Smooth muscle cell (in vitro differentiated cells): ENCODE results near the gene RREB1. TPM values are rescaled to one million over a fixed set of nuclear protein-coding genes. Genes with fewer than 3 reads are reported as not detected.
A peak's percentile ranks its signal among the peaks of the same experiment; 100 is the strongest.

Experiments used
- DNase-seq: peaks from one replicate; lab custom pipeline; 2025; ENCODE audit not compliant: unreplicated experiment; lab: John Stamatoyannopoulos, UW
- H2AFZ ChIP-seq: fragments of 200-600 bp; sonication (generic); 2 replicates; pipeline ENCODE4 v1.6.0; 2016; ENCODE audit warnings: antibody characterized with exemption, low read depth, mild to moderate bottlenecking
- H3F3A ChIP-seq: fragments of 200-600 bp; sonication (generic); 2 replicates; pipeline ENCODE4 v1.6.0; 2017; ENCODE audit warnings: antibody characterized with exemption, low read depth
- H3K27ac ChIP-seq: fragments of 200-600 bp; sonication (generic); 2 replicates; pipeline ENCODE4 v1.5.1; 2016; ENCODE audit warnings: low read depth, mild to moderate bottlenecking
- H3K27me3 ChIP-seq: fragments of 200-600 bp; sonication (generic); 2 replicates; pipeline ENCODE4 v1.6.1; 2016; ENCODE audit warnings: low read depth, mild to moderate bottlenecking
- H3K36me3 ChIP-seq: fragments of 200-600 bp; sonication (generic); 2 replicates; pipeline ENCODE4 v1.5.1; 2016; ENCODE audit warnings: low read depth
- H3K4me1 ChIP-seq: fragments of 200-600 bp; sonication (generic); 2 replicates; pipeline ENCODE4 v1.5.1; 2016; ENCODE audit warnings: low read depth
- H3K4me2 ChIP-seq: fragments of 200-600 bp; sonication (generic); 2 replicates; pipeline ENCODE4 v1.6.0; 2016; ENCODE audit warnings: mild to moderate bottlenecking
- H3K4me3 ChIP-seq: fragments of 200-600 bp; sonication (generic); 2 replicates; pipeline ENCODE4 v1.5.1; 2016; ENCODE audit warnings: mild to moderate bottlenecking
- H3K79me2 ChIP-seq: fragments of 200-600 bp; sonication (generic); 2 replicates; pipeline ENCODE4 v1.6.0; 2016; ENCODE audit warnings: low read depth, mild to moderate bottlenecking
- H3K9ac ChIP-seq: fragments of 200-600 bp; sonication (generic); 2 replicates; pipeline ENCODE4 v1.6.0; 2016; ENCODE audit warnings: low read depth
- H3K9me3 ChIP-seq: fragments of 200-600 bp; sonication (generic); replicated peaks from 2 replicates; pipeline ENCODE4 v1.5.1; 2016; ENCODE audit warnings: low read depth
- H4K20me1 ChIP-seq: fragments of 200-600 bp; sonication (generic); 2 replicates; pipeline ENCODE4 v1.6.0; 2016; ENCODE audit warnings: low read depth
- WGBS: methylation state at CpG from one replicate; pipeline ENCODE4 v1.1.7; 2016; ENCODE audit warnings: low lambda C conversion rate; 5-methylcytosine and 5-hydroxymethylcytosine counted together
- polyA plus RNA-seq: library from polyadenylated mRNA; unstranded; fragments of >200 nt; fragmentation: Nextera tagmentation; extraction: Ambion mirVana; gene quantifications from 2 replicates; pipeline ENCODE4 v1.2.1, GENCODE V29; 2016
- total RNA-seq: library from RNA; depleted of rRNA; stranded (reverse); fragments of >200 nt; gene quantifications from 2 replicates; pipeline ENCODE4 v1.2.3, GENCODE V29; 2014
- TF ChIP-seq, protein P1 (sequence below): fragments of 200-600 bp; sonication (generic); IDR thresholded peaks from 2 replicates; pipeline ENCODE4 v1.5.1; 2017; ENCODE audit warnings: borderline replicate concordance, mild to moderate bottlenecking, antibody characterized with exemption; ENCODE audit not compliant: insufficient read depth, poor library complexity, severe bottlenecking

The RREB1 gene
- total and polyA plus RNA-seq, 2 experiments from 2014 or later, result 13.2 to 26.1 TPM

- Histone ChIP-seq H3K79me2 (peaks cover 96% of the 10 kb centered on the region), H3K36me3 (no peaks in the 10 kb centered on the region), H3K9me3 (no peaks in the 10 kb centered on the region), H3K4me3 (no peak overlapping the region), H3K4me1 (peaks cover 15% of the 10 kb centered on the region), H3K27ac (no peak overlapping the region), H4K20me1 (peaks cover 100% of the 10 kb centered on the region), H2AFZ (no peak overlapping the region), H3K4me2 (no peak overlapping the region), H3K27me3 (no peaks in the 10 kb centered on the region), H3K9ac (no peak overlapping the region), H3F3A (peaks cover 6% of the 10 kb centered on the region)
- DNase-seq, result no peak
- TF ChIP-seq, protein P1, sequence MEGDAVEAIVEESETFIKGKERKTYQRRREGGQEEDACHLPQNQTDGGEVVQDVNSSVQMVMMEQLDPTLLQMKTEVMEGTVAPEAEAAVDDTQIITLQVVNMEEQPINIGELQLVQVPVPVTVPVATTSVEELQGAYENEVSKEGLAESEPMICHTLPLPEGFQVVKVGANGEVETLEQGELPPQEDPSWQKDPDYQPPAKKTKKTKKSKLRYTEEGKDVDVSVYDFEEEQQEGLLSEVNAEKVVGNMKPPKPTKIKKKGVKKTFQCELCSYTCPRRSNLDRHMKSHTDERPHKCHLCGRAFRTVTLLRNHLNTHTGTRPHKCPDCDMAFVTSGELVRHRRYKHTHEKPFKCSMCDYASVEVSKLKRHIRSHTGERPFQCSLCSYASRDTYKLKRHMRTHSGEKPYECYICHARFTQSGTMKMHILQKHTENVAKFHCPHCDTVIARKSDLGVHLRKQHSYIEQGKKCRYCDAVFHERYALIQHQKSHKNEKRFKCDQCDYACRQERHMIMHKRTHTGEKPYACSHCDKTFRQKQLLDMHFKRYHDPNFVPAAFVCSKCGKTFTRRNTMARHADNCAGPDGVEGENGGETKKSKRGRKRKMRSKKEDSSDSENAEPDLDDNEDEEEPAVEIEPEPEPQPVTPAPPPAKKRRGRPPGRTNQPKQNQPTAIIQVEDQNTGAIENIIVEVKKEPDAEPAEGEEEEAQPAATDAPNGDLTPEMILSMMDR, result no peak
- 97% methylated on average over 5 of the region's 5 CpGs for WGBS
These were observed 64.0 kb downstream of the RREB1 start for GRCh38 chr6:7171733-7172132.

GRCh38 chr6:7172649-7173048 lies 64.9 kb downstream of the RREB1 start:
- Histone ChIP-seq H3K4me3 (no peak overlapping the region), H2AFZ (no peak overlapping the region), H3K4me2 (no peak overlapping the region), H3F3A (peaks cover 4% of the 10 kb centered on the region), H3K27ac (no peak overlapping the region), H3K27me3 (no peaks in the 10 kb centered on the region), H3K36me3 (no peaks in the 10 kb centered on the region), H3K4me1 (peaks cover 11% of the 10 kb centered on the region), H3K9me3 (no peaks in the 10 kb centered on the region), H4K20me1 (peaks cover 100% of the 10 kb centered on the region), H3K9ac (no peak overlapping the region), H3K79me2 (peaks cover 96% of the 10 kb centered on the region)
- 69% methylated on average over 7 of the region's 7 CpGs for WGBS
- DNase-seq, result no peak
- TF ChIP-seq, protein P1, result no peak

GRCh38 chr6:7173843-7174503 lies 66.2 kb downstream of the RREB1 start:
- Histone ChIP-seq H3K4me3 (no peak overlapping the region), H3K79me2 (peaks cover 97% of the 10 kb centered on the region), H3K9ac (peak overlapping the region; percentile 38), H3K4me2 (peak overlapping the region; percentile 72), H3K4me1 (peaks cover 11% of the 10 kb centered on the region), H3K9me3 (no peaks in the 10 kb centered on the region), H3F3A (peaks cover 4% of the 10 kb centered on the region), H3K36me3 (no peaks in the 10 kb centered on the region), H3K27me3 (no peaks in the 10 kb centered on the region), H2AFZ (no peak overlapping the region), H3K27ac (peak overlapping the region; percentile 44), H4K20me1 (peaks cover 99% of the 10 kb centered on the region)
- WGBS, result 38% methylated on average over 9 of the region's 9 CpGs
- TF ChIP-seq, protein P1, result no peak
- DNase-seq, result no peak

GRCh38 chr6:7175462-7175861 lies 67.7 kb downstream of the RREB1 start:
- no peak for DNase-seq
- Histone ChIP-seq H3K4me1 (peaks cover 11% of the 10 kb centered on the region), H3K36me3 (no peaks in the 10 kb centered on the region), H3F3A (peaks cover 4% of the 10 kb centered on the region), H3K27me3 (no peaks in the 10 kb centered on the region), H3K79me2 (peaks cover 95% of the 10 kb centered on the region), H3K9me3 (no peaks in the 10 kb centered on the region), H3K4me3 (no peak overlapping the region), H3K27ac (peak overlapping the region; percentile 8), H2AFZ (no peak overlapping the region), H3K9ac (no peak overlapping the region), H3K4me2 (no peak overlapping the region), H4K20me1 (peaks cover 98% of the 10 kb centered on the region)
- WGBS, result 70% methylated on average over 5 of the region's 5 CpGs
- TF ChIP-seq, protein P1, result no peak
